HepG2 (cell line): ENCODE results near the gene SPIB. TPM values are rescaled to one million over a fixed set of nuclear protein-coding genes. Genes with fewer than 3 reads are reported as not detected.

Experiments used
- ARID3A ChIP-seq: IDR thresholded peaks from 2 replicates; pipeline ENCODE4 v1.6.1; 2012; ENCODE audit warnings: low read depth, low read length, improper control_type of control experiment
- BATF2 ChIP-seq: sonication (generic); formaldehyde crosslinking; IDR thresholded peaks from 2 replicates; pipeline ENCODE4 v1.8.0; 2022; ENCODE audit warnings: mild to moderate bottlenecking, missing genetic modification reagents, moderate library complexity
- CEBPZ ChIP-seq: IDR thresholded peaks from 2 replicates; pipeline ENCODE4 v1.6.1; 2012; ENCODE audit warnings: low read length, improper control_type of control experiment
- DR1 ChIP-seq: sonication (generic); formaldehyde crosslinking; IDR thresholded peaks from 2 replicates; pipeline ENCODE4 v1.8.0; 2021; ENCODE audit warnings: mild to moderate bottlenecking, missing genetic modification reagents, inconsistent platforms
- KLF12 ChIP-seq: sonication (generic); formaldehyde crosslinking; IDR thresholded peaks from 2 replicates; pipeline ENCODE4 v1.4.0; 2020; ENCODE audit warnings: missing genetic modification reagents, borderline replicate concordance
- KMT2B ChIP-seq: IDR thresholded peaks from 2 replicates; pipeline ENCODE4 v1.6.1; 2016; ENCODE audit warnings: missing genetic modification reagents, missing compliant biosample characterization
- MBD4 ChIP-seq: IDR thresholded peaks from 2 replicates; pipeline ENCODE4 v1.6.1; 2012; ENCODE audit warnings: low read length, inconsistent platforms, borderline replicate concordance
- PITX1 ChIP-seq: sonication (generic); formaldehyde crosslinking; IDR thresholded peaks from 2 replicates; pipeline ENCODE4 v1.5.1; 2020; ENCODE audit warnings: mild to moderate bottlenecking, missing genetic modification reagents
- PRDM4 ChIP-seq: sonication (generic); formaldehyde crosslinking; IDR thresholded peaks from 2 replicates; pipeline ENCODE4 v1.9.0; 2021; ENCODE audit warnings: missing genetic modification reagents, borderline replicate concordance
- SOX6 ChIP-seq, 2 experiments: fragments of 450-650 bp in 1 of 2; sonication (generic) in 1 of 2; formaldehyde crosslinking in 1 of 2; IDR thresholded peaks; 2 replicates each; pipeline versions ENCODE4 v1.4.0 to v1.6.1; 2017 to 2020; ENCODE audit warnings: antibody characterized with exemption in 1 of 2, mild to moderate bottlenecking in 1 of 2, missing genetic modification reagents in 1 of 2
- SP4 ChIP-seq: sonication (generic); formaldehyde crosslinking; IDR thresholded peaks from 2 replicates; pipeline ENCODE4 v1.8.1; 2023; ENCODE audit warnings: mild to moderate bottlenecking, missing genetic modification reagents
- XRCC5 ChIP-seq: fragments of 200-400 bp; formaldehyde crosslinking; optimal IDR thresholded peaks from 2 replicates; pipeline ENCODE3; 2017; ENCODE audit warnings: mild to moderate bottlenecking, low read length
- ZNF710 ChIP-seq: sonication (generic); formaldehyde crosslinking; IDR thresholded peaks from 2 replicates; pipeline ENCODE4 v1.5.0; 2020; ENCODE audit warnings: mild to moderate bottlenecking, missing genetic modification reagents, borderline replicate concordance
- polyA plus RNA-seq, 8 experiments: library from polyadenylated mRNA; depleted of rRNA in 3 of 8; stranded (reverse) in 7 of 8; unstranded in 1 of 8; fragments of >200 nt; fragmentation: Illumina TruSeq in 4 of 8; extraction: Trizol in 4 of 8; gene quantifications; 2 replicates each; pipeline versions ENCODE4 v1.2.1 to v1.2.3, GENCODE V29; 2011 to 2016; ENCODE audit warnings: low read depth in 4 of 8, missing spikeins in 1 of 8, mixed read lengths in 1 of 8; ENCODE audit not compliant: insufficient read depth in 1 of 8
- total RNA-seq, 5 experiments: library from RNA; depleted of rRNA; stranded (reverse); fragments of >200 nt; fragmentation: Illumina TruSeq; extraction: Trizol; gene quantifications; 2 replicates each; pipeline ENCODE4 v1.2.3, GENCODE V29; 2016; ENCODE audit warnings: low read depth in 1 of 5

SPIB gene
- total and polyA plus RNA-seq, 2 of the 13 experiments (the other 11 are each of a cell fraction or from before 2014, with no cell fraction given): 0.04 TPM; not detected in 1

GRCh38 chr19:50383852-50384684 lies 34.7 kb upstream of the SPIB start, which contains the start of gene POLD1 (continued):
- no peak for TF ChIP-seq CEBPZ
- 0 out of 2 replicates have a peak, but pooled peaks have one; percentile 33 for TF ChIP-seq BATF2 (CRISPR knock-in tag)
- TF ChIP-seq MBD4: no peak
- TF ChIP-seq PRDM4 (CRISPR knock-in tag): no peak
- no peak for TF ChIP-seq ARID3A
- 0 out of 2 replicates have a peak, but pooled peaks have one; percentile 20 for TF ChIP-seq ZNF710 (CRISPR knock-in tag)
- TF ChIP-seq SOX6 (IDR thresholded peaks at IDR 0.05): no peak
- TF ChIP-seq SOX6 (CRISPR knock-in tag; IDR thresholded peaks at IDR 0.05): peak; percentile 17; the same call in 1 of the 2 replicates
- TF ChIP-seq KLF12 (CRISPR knock-in tag): peak; percentile 51; the same call in 1 of the 2 replicates
- peak; percentile 42 for TF ChIP-seq XRCC5
- TF ChIP-seq SP4 (CRISPR knock-in tag): peak; percentile 97
- 0 out of 2 replicates have a peak, but pooled peaks have one; percentile 37 for TF ChIP-seq KMT2B (CRISPR knock-in tag)
- TF ChIP-seq DR1 (CRISPR knock-in tag): peak; percentile 86
- TF ChIP-seq PITX1: no peak; the same call in 1 of the 2 replicates
